GM06990 (cell line): Measurements from ENCODE around the gene CCDC124.

Source experiments
- DNase-seq: peaks from one replicate; pipeline ENCODE4 v3.0.0-alpha.2; 2011; ENCODE audit not compliant: insufficient read length; ENCODE audit errors: extremely low read depth
- H3K27me3 ChIP-seq: replicated peaks from 2 replicates; pipeline ENCODE4 v1.6.0; 2011; ENCODE audit warnings: low read length; ENCODE audit not compliant: control insufficient read depth, insufficient read depth
- H3K36me3 ChIP-seq: 2 replicates; pipeline ENCODE4 v1.5.1; 2011; ENCODE audit warnings: low read length; ENCODE audit not compliant: control insufficient read depth, insufficient read depth
- H3K4me3 ChIP-seq: replicated peaks from 2 replicates; pipeline ENCODE4 v1.5.1; 2011; ENCODE audit warnings: low read depth, mild to moderate bottlenecking, control low read depth, low read length
- CTCF ChIP-seq: IDR thresholded peaks from 2 replicates; pipeline ENCODE4 v1.5.1; 2011; ENCODE audit warnings: low read length, control low read depth, mild to moderate bottlenecking, inconsistent platforms; ENCODE audit not compliant: insufficient read depth, poor library complexity, severe bottlenecking

The CCDC124 gene

DNA sequence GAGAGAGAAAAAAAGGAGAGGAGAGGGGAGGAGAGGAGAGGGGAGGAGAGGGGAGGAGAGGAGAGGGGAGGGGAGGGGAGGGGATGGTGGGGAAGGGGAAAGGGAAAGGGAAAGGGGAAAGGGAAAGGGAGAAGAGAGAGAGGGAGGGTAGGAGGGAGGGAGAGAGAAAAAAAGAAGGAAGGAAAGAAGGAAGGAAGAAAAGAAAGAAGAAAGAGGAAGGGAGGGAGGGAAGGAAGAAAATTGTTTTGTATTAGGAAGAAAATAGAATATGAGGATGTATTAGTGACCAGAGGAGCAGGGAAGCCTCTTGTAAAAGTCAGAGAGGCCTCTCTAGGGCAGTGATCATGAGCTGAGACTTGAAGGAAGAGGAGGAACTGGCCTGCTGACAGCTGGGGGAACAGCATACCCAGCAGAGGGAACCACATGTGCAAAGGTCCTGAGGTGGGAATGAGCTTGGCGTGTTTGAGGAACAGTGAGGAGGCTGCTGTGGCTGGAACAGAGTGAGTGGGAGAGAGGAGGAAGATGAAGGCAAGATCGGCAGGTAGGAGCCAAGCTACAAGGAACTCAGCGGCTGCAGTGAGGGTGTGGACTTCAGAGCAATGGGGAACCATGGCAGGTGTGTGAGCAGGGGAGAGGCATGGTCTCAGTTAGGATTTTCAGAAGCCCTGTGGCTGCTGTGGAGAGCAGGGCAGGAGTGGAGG, 24.5 kb downstream of the CCDC124 start:
- no peak overlapping the region for H3K4me3 ChIP-seq
- H3K36me3 ChIP-seq, result no peaks in the 10 kb centered on the region
- no peak for TF ChIP-seq CTCF
- no peak for DNase-seq
- H3K27me3 ChIP-seq, result peaks cover 3% of the 10 kb centered on the region; the same call in 1 of the 2 replicates

- no peak for DNase-seq
- TF ChIP-seq CTCF, result no peak
- H3K4me3 ChIP-seq, result no peak overlapping the region
- H3K36me3 ChIP-seq, result no peaks in the 10 kb centered on the region
- peaks cover 3% of the 10 kb centered on the region; the same call in 1 of the 2 replicates for H3K27me3 ChIP-seq
Measured at GRCh38 chr19:17957885-17958284, 25.1 kb downstream of the CCDC124 start.

DNA sequence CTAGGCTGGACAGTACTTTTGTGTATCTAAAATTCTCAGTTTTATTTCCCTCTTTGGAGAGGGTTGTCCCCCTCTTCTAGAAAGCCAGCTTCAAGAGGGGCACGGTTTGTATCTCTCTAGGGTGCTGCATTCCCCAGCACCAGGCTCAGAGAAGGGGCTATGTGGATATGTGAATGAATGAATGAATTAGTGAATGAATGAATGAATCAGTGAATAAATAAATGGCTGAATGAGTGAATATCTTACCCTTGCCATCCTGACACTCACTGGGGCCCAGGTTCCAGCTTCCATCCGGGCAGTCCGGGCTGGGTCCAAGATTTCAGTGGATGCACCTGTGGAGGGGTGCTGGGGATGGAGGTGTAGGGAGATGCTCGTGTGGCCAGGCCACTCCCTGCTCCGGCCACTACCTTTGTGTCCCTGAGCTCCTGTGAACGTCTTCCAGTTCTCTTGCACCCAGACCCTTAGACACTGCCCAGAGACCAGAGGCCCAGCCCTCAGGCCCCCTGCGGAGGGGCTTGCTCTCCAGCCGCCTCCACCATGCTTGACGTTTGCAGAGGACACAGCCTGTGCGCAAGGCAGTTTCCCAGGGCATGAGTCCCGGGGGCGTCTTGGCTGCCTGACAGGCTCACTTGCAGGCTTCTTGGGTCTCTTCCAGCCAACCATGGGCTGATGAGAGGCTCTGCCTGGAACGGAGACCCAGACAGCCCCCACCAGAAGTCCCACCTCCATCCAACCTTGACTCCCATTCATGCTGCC, 31.3 kb downstream of the CCDC124 start:
- DNase-seq, result no peak
- Histone ChIP-seq H3K27me3 (no peaks in the 10 kb centered on the region; the same call in 1 of the 2 replicates), H3K36me3 (no peaks in the 10 kb centered on the region), H3K4me3 (no peak overlapping the region)
- no peak for TF ChIP-seq CTCF

DNA sequence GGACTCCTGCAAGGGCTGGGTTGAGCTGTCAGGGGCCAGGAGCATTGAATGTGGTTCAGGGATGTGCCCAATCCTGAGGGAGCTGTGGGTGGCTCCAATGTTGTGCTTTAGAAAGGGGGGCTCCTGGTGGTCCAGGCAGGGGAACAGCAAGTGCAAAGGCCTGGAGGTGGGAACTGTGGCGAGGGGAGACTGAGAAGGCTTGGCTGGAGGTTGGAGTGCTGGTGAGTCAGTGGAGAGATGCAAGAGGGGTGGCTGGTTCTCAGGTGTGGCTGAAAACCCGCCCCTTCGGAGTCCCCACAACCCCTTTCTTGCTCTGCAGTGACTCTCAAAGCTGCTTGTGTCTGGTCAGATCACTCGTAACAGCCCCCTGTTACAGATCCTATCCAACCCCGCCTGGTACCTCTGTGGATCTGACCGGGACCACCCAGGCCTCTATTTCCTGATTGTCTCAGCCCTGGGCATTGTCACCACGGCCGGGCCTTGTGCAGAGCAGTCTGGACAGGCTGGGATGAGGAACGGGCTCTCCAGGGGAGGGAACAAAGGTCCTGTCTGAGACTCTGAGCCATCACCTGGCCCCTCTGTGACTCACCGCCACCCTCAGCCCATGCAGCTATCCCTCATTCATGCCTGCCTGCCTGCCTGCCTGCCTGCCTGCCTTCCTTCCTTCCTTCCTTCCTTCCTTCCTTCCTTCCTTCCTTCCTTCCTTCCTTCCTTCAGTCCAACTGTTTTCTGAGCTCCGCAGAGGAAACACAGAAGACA, 32.7 kb downstream of the CCDC124 start:
- no peak for TF ChIP-seq CTCF
- Histone ChIP-seq H3K4me3 (no peak overlapping the region), H3K36me3 (no peaks in the 10 kb centered on the region), H3K27me3 (no peaks in the 10 kb centered on the region; the same call in 1 of the 2 replicates)
- DNase-seq, result no peak

DNA sequence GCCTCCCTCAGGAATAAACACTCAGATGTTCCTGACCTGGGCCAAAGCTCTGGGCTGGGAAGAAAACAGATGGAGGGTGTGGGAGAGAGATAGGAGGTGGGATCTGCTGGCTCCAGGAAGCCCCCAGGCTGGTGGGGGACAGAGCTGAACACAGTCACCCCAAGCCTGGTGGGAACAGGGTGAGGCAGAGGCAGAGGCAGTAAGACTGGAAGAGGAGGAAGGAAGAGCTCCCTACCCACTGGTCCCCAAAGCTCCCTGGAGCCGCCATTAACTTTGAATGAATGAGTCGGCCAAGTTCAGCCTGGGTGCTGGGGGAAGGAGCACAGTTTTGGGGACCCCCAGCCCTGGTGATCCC, 33.3 kb downstream of the CCDC124 start:
- Histone ChIP-seq H3K27me3 (no peaks in the 10 kb centered on the region; the same call in 1 of the 2 replicates), H3K4me3 (no peak overlapping the region), H3K36me3 (no peaks in the 10 kb centered on the region)
- no peak for TF ChIP-seq CTCF
- DNase-seq, result no peak
